ENCODE measurements around the gene PAX7. TPM values are rescaled to one million over a fixed set of nuclear protein-coding genes. Genes with fewer than 3 reads are reported as not detected.

Gene PAX7
- total RNA-seq, 1 experiment from 2014 or later = not detected

Other genes with a start within 250 kb of the PAX7 start
- gene KLHDC7A, start 149.9 kb upstream of the PAX7 start, total RNA-seq (2014; rRNA removed; shearing (Covaris generic)) = not detected in 2 replicates
- gene TAS1R2, start 228.8 kb downstream of the PAX7 start, total RNA-seq (2014; rRNA removed; shearing (Covaris generic)) = not detected in 2 replicates

Data from SJSA1 (cell line).